Astrocyte of the hippocampus (primary cell): ENCODE data around the gene VSIG4.
"Not testable (repeated sequence)": the region's sequence is repeated elsewhere in the genome, so short reads cannot be mapped to it uniquely, and the experiment has no call there.

Experiments
- DNase-seq: peaks from one replicate; pipeline ENCODE4 v3.0.0; 2011; ENCODE audit warnings: low read depth, low spot score

VSIG4 gene

DNA sequence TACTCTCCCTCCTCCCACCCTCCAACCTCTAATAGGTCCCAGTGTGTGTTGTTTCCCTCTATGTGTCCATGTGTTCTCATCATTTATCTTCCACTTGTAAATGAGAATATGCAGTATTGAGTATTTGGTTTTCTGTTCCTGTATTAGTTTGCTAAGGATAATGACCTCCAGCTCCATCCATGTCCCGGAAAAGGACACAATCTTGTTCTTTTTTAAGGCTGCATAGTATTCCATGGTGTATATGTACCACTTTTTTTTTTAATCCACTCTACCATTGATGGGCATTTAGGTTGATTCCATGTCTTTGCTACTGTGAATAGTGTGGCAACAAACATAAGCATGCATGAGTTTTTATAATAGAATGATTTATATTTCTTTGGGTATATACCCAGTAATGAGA lies 62.7 kb downstream of the VSIG4 start:
- DNase-seq, result not testable (repeated sequence)

DNA sequence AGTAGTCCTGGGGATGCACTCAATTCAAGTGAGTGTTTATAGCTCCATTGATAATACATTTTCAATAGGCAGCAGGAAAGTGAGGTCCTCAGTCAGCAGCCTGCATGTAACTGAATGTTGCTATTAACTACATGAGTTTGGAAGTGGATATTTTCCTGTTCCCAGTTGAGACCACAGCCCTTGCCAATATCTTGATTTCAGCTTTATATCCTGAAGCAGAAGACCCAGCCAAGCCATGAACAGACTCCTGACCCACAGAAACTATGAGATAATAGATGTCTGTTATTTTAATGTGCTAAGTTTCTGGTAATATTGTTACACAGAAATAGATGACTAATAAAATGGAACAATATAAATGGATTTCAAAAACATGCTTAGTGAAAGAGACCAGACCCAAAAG lies 63.7 kb downstream of the VSIG4 start:
- DNase-seq, result no peak

DNA sequence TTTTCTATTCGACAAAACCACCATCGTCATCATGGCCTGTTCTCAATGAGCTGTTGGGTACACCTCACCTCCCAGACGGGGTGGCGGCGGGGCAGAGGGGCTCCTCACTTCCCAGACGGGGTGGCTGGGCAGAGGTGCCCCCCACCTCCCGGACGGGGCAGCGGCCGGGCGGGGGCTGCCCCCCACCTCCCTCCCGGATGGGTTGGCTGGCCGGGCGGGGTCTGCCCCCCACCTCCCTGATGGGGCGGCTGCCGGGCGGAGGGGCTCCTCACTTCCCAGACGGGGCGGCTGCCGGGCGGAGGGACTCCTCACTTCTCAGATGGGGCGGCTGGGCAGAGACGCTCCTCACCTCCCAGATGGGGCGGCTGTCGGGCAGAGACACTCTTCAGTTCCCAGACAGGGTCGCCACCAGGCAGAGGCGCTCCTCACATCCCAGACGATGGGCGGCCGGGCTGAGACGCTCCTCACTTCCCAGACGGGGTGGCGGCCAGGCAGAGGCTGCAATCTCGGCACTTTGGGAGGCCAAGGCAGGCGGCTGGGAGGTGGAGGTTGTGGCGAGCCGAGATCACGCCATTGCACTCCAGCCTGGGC lies 64.6 kb downstream of the VSIG4 start:
- not testable (repeated sequence) for DNase-seq
